IMR-90 (cell line): Measurements from ENCODE around the gene PITX1.

Experiments used
- BHLHE40 ChIP-seq: fragments of 150-350 bp; IDR thresholded peaks from 2 replicates; pipeline ENCODE4 v1.6.1; 2016; ENCODE audit warnings: mild to moderate bottlenecking, low read depth, low read length
- CEBPB ChIP-seq: IDR thresholded peaks from 2 replicates; pipeline ENCODE4 v1.6.1; 2012; ENCODE audit warnings: low read depth, low read length, improper control_type of control experiment
- CHD1 ChIP-seq: IDR thresholded peaks from 2 replicates; pipeline ENCODE4 v1.6.1; 2012; ENCODE audit warnings: low read depth, low read length, improper control_type of control experiment
- FOS ChIP-seq: fragments of 150-350 bp; IDR thresholded peaks from 2 replicates; pipeline ENCODE4 v1.6.1; 2016; ENCODE audit warnings: low read depth, low read length
- MAFK ChIP-seq: IDR thresholded peaks from 2 replicates; pipeline ENCODE4 v1.6.1; 2012; ENCODE audit warnings: low read depth, low read length, improper control_type of control experiment
- MXI1 ChIP-seq: IDR thresholded peaks from 2 replicates; pipeline ENCODE4 v1.6.1; 2012; ENCODE audit warnings: low read depth, mild to moderate bottlenecking, low read length, moderate library complexity, borderline replicate concordance
- POLR2A ChIP-seq: IDR thresholded peaks from 2 replicates; pipeline ENCODE4 v1.6.1; 2012; ENCODE audit warnings: mild to moderate bottlenecking, low read depth, low read length
- RAD21 ChIP-seq: IDR thresholded peaks from 2 replicates; pipeline ENCODE4 v1.6.1; 2012; ENCODE audit warnings: low read length, improper control_type of control experiment
- RCOR1 ChIP-seq: IDR thresholded peaks from 2 replicates; pipeline ENCODE4 v1.6.1; 2012; ENCODE audit warnings: mild to moderate bottlenecking, low read length, improper control_type of control experiment; ENCODE audit not compliant: insufficient replicate concordance
- RFX5 ChIP-seq: IDR thresholded peaks from 2 replicates; pipeline ENCODE4 v1.8.0; 2012; ENCODE audit warnings: low read depth, mild to moderate bottlenecking, low read length, moderate library complexity
- SMC3 ChIP-seq: fragments of 150-350 bp; IDR thresholded peaks from 2 replicates; pipeline ENCODE4 v1.6.1; 2016; ENCODE audit warnings: low read depth, mild to moderate bottlenecking, antibody characterized with exemption, low read length, moderate library complexity
- USF2 ChIP-seq: fragments of 150-350 bp; IDR thresholded peaks from 2 replicates; pipeline ENCODE4 v1.6.1; 2017; ENCODE audit warnings: mild to moderate bottlenecking, antibody characterized with exemption, low read length, low read depth
- TF ChIP-seq, protein P1 (sequence below): conservative IDR thresholded peaks from 2 replicates; pipeline ENCODE4 v1.5.1; 2012; ENCODE audit warnings: mild to moderate bottlenecking, low read depth, low read length, improper control_type of control experiment
- TF ChIP-seq, protein P2 (sequence below): fragments of 150-350 bp; IDR thresholded peaks from 2 replicates; pipeline ENCODE4 v1.6.1; 2016; ENCODE audit warnings: low read depth, mild to moderate bottlenecking, low read length, moderate library complexity, borderline replicate concordance

DNA sequence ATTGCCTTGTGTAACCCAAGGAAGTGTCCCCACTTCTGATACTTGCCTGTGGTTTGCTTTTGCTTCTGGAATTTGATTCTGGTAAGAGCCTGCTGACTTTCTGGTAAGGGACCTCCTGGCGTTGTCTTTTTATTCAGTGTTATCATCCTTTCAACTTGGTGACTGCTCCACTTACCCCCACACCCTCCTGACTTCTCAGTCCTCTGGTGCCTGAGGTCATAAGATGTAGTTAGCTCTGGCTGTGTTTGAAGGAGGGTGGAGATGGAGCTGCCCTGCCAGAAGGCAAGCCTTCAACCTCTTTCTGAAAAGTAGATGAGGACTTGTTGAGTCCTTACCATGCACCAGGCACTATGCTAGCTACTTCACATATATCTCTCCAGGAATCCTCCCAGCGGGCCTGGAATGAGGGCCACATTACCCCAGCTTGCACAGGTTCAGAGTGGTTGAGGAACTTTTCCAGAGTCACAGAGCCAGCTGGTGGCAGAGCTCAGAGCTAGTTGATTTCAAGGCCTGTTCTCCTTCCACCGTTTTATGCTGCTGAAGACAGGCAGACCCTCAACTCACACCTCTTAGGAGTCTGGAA, 45.2 kb upstream of the PITX1 start:
- TF ChIP-seq RFX5 (no peak), POLR2A (no peak), MXI1 (no peak), USF2 (no peak), RAD21 (no peak), CHD1 (no peak), BHLHE40 (no peak), FOS (no peak), SMC3 (no peak), CEBPB (no peak), RCOR1 (no peak), MAFK (no peak)
- TF ChIP-seq, protein P1, sequence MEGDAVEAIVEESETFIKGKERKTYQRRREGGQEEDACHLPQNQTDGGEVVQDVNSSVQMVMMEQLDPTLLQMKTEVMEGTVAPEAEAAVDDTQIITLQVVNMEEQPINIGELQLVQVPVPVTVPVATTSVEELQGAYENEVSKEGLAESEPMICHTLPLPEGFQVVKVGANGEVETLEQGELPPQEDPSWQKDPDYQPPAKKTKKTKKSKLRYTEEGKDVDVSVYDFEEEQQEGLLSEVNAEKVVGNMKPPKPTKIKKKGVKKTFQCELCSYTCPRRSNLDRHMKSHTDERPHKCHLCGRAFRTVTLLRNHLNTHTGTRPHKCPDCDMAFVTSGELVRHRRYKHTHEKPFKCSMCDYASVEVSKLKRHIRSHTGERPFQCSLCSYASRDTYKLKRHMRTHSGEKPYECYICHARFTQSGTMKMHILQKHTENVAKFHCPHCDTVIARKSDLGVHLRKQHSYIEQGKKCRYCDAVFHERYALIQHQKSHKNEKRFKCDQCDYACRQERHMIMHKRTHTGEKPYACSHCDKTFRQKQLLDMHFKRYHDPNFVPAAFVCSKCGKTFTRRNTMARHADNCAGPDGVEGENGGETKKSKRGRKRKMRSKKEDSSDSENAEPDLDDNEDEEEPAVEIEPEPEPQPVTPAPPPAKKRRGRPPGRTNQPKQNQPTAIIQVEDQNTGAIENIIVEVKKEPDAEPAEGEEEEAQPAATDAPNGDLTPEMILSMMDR = no peak
- TF ChIP-seq, protein P2, sequence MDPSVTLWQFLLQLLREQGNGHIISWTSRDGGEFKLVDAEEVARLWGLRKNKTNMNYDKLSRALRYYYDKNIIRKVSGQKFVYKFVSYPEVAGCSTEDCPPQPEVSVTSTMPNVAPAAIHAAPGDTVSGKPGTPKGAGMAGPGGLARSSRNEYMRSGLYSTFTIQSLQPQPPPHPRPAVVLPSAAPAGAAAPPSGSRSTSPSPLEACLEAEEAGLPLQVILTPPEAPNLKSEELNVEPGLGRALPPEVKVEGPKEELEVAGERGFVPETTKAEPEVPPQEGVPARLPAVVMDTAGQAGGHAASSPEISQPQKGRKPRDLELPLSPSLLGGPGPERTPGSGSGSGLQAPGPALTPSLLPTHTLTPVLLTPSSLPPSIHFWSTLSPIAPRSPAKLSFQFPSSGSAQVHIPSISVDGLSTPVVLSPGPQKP = no peak
